Measurements from ENCODE around the gene HCST. TPM values are rescaled to one million over a fixed set of nuclear protein-coding genes. Genes with fewer than 3 reads are reported as not detected.
A peak's percentile ranks its signal among the peaks of the same experiment; 100 is the strongest.

Gene HCST
- total and polyA plus RNA-seq, 8 donors = 5.0 to 12.5 (median 9.2) TPM; not detected in 3

DNA sequence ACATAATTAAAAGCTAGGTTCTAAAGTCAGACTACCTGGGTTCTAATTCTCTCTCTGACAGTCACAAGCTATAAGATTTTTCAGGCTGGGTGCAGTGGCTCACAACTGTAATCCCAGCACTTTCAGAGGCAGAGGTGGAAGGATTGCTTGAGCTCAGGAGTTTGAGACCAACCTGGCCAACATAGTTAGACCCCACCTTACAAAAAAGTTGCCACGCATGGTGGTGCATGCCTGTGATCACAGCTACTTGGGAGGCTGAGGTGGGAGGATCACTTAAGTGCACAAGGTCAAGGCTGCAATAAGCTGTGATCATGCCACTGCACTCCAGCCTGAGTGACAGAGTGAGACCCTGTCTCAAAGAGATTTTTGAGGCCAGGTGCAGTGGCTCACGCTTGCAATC is 8.0 kb upstream of the HCST start:
- Histone ChIP-seq H3K4me3 (no peak overlapping the region), H3K36me3 (peaks cover 36 to 83% (median 81%) of the 10 kb centered on the region in 4 donors), H3K27ac (no peak overlapping the region), H3K9me3 (no peaks in the 10 kb centered on the region), H3K27me3 (no peaks in the 10 kb centered on the region), H3K4me1 (peaks cover 12 to 26% (median 15%) of the 10 kb centered on the region in 4 donors)
- 90 to 96% (median 94%) methylated on average over 2 of the region's 2 CpGs for WGBS, 5 donors
- no peak for DNase-seq
- intact Hi-C loops (cut with DNase I; ENCODE audit: low total_unique reads) = no loop called here
- TF ChIP-seq POLR2AphosphoS5 (IDR thresholded peaks at IDR 0.05) (no peak), EP300 (IDR thresholded peaks at IDR 0.05) (no peak), POLR2A (IDR thresholded peaks at IDR 0.05) (no peak)
- TF ChIP-seq, protein P1, sequence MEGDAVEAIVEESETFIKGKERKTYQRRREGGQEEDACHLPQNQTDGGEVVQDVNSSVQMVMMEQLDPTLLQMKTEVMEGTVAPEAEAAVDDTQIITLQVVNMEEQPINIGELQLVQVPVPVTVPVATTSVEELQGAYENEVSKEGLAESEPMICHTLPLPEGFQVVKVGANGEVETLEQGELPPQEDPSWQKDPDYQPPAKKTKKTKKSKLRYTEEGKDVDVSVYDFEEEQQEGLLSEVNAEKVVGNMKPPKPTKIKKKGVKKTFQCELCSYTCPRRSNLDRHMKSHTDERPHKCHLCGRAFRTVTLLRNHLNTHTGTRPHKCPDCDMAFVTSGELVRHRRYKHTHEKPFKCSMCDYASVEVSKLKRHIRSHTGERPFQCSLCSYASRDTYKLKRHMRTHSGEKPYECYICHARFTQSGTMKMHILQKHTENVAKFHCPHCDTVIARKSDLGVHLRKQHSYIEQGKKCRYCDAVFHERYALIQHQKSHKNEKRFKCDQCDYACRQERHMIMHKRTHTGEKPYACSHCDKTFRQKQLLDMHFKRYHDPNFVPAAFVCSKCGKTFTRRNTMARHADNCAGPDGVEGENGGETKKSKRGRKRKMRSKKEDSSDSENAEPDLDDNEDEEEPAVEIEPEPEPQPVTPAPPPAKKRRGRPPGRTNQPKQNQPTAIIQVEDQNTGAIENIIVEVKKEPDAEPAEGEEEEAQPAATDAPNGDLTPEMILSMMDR (IDR thresholded peaks at IDR 0.05) = no peak

DNA sequence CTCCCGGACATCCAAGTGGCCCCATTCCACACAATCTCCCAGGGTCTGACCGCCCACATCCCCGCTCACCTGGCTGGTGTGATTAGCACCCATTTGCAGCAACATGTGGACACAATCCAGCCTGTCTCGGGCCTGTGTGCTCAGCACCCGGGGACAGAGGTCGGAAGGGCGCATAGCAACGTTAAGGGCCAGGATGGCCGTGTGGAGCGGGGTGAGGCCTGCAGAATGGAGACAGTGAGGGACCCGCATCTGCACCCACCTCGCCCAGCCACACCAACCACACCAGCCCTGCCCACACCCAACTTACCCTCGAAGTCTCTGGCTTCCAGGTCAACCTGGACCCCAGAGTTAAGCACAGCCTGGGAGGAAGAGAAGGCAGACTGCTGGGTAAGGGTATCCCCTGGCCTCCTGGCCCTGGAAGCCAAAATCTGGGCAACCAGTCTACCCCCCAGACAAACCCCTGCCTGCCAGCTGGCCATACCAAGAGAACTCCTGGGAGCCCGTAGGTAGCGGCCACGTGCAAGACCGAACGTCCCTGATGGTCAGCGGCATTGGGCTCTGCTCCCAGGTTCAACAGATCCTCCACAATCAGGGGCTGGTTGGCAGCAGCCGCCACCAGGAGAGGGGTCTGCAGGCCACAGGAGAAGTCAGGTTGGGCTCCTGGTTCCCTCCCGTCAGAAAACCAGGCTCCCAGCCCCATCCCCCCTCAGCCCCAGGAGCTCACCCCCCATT is 6.3 kb upstream of the HCST start:
- TF ChIP-seq, protein P1 (IDR thresholded peaks at IDR 0.05) = no peak
- TF ChIP-seq EP300 (IDR thresholded peaks at IDR 0.05) (no peak), POLR2AphosphoS5 (IDR thresholded peaks at IDR 0.05) (no peak), POLR2A (IDR thresholded peaks at IDR 0.05) (no peak)
- 81 to 90% (median 89%) methylated on average over 17 to 21 of the region's 21 CpGs for WGBS, 5 donors
- intact Hi-C loops (cut with DNase I; ENCODE audit: low total_unique reads) = loop anchor here (5.0 kb wide), 1 partner anchor 36 kb away; no protein-coding TSS in a partner anchor
- no peaks in the 10 kb centered on the region for H3K27me3 ChIP-seq
- H3K27ac ChIP-seq = no peak overlapping the region
- DNase-seq = no peak
- peaks cover 27 to 66% (median 64%) of the 10 kb centered on the region in 4 donors for H3K36me3 ChIP-seq
- no peaks in the 10 kb centered on the region for H3K9me3 ChIP-seq
- no peak overlapping the region for H3K4me3 ChIP-seq
- peaks cover 14 to 37% (median 20%) of the 10 kb centered on the region in 4 donors for H3K4me1 ChIP-seq

- Histone ChIP-seq H3K27ac (no peak overlapping the region), H3K4me3 (no peak overlapping the region), H3K4me1 (peaks cover 17 to 43% (median 25%) of the 10 kb centered on the region in 4 donors), H3K27me3 (no peaks in the 10 kb centered on the region), H3K9me3 (no peaks in the 10 kb centered on the region), H3K36me3 (peaks cover 27 to 64% (median 59%) of the 10 kb centered on the region in 4 donors)
- WGBS, 5 donors = 88 to 95% (median 95%) methylated on average over 5 to 13 of the region's 13 CpGs
- intact Hi-C loops (cut with DNase I; ENCODE audit: low total_unique reads) = loop anchor here (5.0 kb wide), 1 partner anchor 36 kb away; no protein-coding TSS in a partner anchor
- no peak for TF ChIP-seq POLR2AphosphoS5 (IDR thresholded peaks at IDR 0.05)
- no peak for TF ChIP-seq EP300 (IDR thresholded peaks at IDR 0.05)
- TF ChIP-seq, protein P1 (IDR thresholded peaks at IDR 0.05) = no peak
- no peak for TF ChIP-seq POLR2A (IDR thresholded peaks at IDR 0.05)
- DNase-seq = no peak
Observed at GRCh38 chr19:35896643-35897040, 5.7 kb upstream of the HCST start.

DNA sequence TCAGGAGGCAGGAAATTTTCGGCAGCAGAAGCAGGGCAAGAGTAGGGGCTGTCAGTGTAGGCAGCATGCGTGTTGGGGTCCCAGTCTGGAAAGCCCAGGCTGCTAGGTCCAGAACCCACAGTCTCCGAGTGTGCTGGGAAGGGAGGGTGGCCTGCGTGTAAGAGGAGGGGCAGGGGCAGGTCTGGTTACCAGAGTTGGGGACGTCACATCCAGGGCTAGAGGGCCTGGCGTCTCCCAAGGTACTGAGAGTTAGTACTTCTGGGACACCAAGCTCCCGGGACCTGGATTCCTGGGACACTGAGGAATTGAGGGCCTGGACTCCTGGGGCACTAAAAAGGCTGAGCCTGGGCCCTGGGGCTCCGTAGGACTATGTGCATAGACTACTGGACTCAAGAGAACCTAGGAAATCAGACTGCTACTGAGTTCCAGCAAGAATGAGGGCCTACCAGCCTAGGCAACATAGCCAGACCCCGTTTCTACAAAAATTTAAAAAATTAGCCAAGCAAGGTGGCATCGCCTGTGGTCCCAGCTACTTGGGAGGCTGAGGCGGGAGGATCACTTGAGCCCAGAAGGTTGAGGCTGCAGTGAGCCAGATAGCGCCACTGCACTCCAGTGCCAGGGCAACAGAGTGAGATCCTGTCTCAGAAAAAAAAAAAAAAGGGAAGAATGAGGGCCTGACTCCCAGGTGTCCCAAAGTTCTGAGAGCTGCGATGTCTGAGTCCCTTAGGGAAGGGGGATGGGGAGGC is 4.5 kb upstream of the HCST start:
- Histone ChIP-seq H3K27me3 (no peaks in the 10 kb centered on the region), H3K4me1 (peaks cover 17 to 55% (median 27%) of the 10 kb centered on the region in 4 donors), H3K36me3 (peaks cover 27 to 52% (median 47%) of the 10 kb centered on the region in 4 donors), H3K4me3 (peak overlapping the region; percentile 72 to 95 (median 74)), H3K9me3 (no peaks in the 10 kb centered on the region), H3K27ac (peak overlapping the region in 4 of 5 donors; percentile 84 to 95 (median 94))
- intact Hi-C loops (cut with DNase I; ENCODE audit: low total_unique reads) = loop anchor here (5.0 kb wide), 1 partner anchor 34 kb away; no protein-coding TSS in a partner anchor
- no peak for DNase-seq
- 87 to 95% (median 92%) methylated on average over 11 to 13 of the region's 13 CpGs for WGBS, 5 donors
- no peak for TF ChIP-seq POLR2A (IDR thresholded peaks at IDR 0.05)
- TF ChIP-seq, protein P1 (IDR thresholded peaks at IDR 0.05) = no peak
- TF ChIP-seq EP300 (IDR thresholded peaks at IDR 0.05) = no peak
- TF ChIP-seq POLR2AphosphoS5 (IDR thresholded peaks at IDR 0.05) = no peak
